Karpas-422 (cell line): ENCODE measurements around the gene LRRFIP2. TPM values are rescaled to one million over a fixed set of nuclear protein-coding genes. Genes with fewer than 3 reads are reported as not detected.

ENCODE experiments used
- DNase-seq: peaks from one replicate; pipeline ENCODE4 v3.0.0-alpha.2; 2015
- H2AFZ ChIP-seq: fragments of 200-600 bp; sonication (generic); 2 replicates; pipeline ENCODE4 v1.6.1; 2014; ENCODE audit warnings: antibody characterized with exemption, low read length, mixed read lengths
- H3K27ac ChIP-seq: fragments of 200-600 bp; sonication (generic); 2 replicates; pipeline ENCODE4 v1.5.1; 2014; ENCODE audit warnings: mild to moderate bottlenecking, low read length, moderate library complexity
- H3K27me3 ChIP-seq: fragments of 200-600 bp; sonication (generic); 2 replicates; pipeline ENCODE4 v1.6.1; 2014; ENCODE audit warnings: low read length, mixed read lengths
- H3K36me3 ChIP-seq: fragments of 200-600 bp; sonication (generic); 2 replicates; pipeline ENCODE4 v1.6.1; 2014; ENCODE audit warnings: low read length, mixed read lengths; ENCODE audit not compliant: insufficient read depth
- H3K4me1 ChIP-seq: fragments of 200-600 bp; sonication (generic); 2 replicates; pipeline ENCODE4 v1.6.1; 2014; ENCODE audit warnings: mild to moderate bottlenecking, low read length, mixed read lengths
- H3K4me2 ChIP-seq: fragments of 200-600 bp; sonication (generic); 2 replicates; pipeline ENCODE4 v1.6.1; 2014; ENCODE audit warnings: low read length, low read depth, mild to moderate bottlenecking; ENCODE audit not compliant: poor library complexity, severe bottlenecking
- H3K4me3 ChIP-seq: fragments of 200-600 bp; sonication (generic); 2 replicates; pipeline ENCODE4 v1.5.1; 2014; ENCODE audit warnings: mild to moderate bottlenecking, antibody characterized with exemption, low read length, mixed read lengths
- H3K79me2 ChIP-seq: fragments of 200-600 bp; sonication (generic); 2 replicates; pipeline ENCODE4 v1.6.1; 2014; ENCODE audit warnings: mild to moderate bottlenecking, low read length, mixed read lengths
- H3K9ac ChIP-seq: fragments of 200-600 bp; sonication (generic); 2 replicates; pipeline ENCODE4 v1.6.0; 2014; ENCODE audit warnings: low read length
- H3K9me2 ChIP-seq: fragments of 200-600 bp; sonication (generic), shearing (Covaris generic); replicated peaks from 2 replicates; pipeline ENCODE4 v1.6.0; 2014; ENCODE audit warnings: mild to moderate bottlenecking, low read length, moderate library complexity; ENCODE audit not compliant: insufficient read depth
- H3K9me3 ChIP-seq: fragments of 300-700, 200-600 bp; sonication (generic); 2 replicates; pipeline ENCODE4 v1.6.1; 2014; ENCODE audit warnings: low read length, mixed read lengths
- H4K20me1 ChIP-seq: fragments of 200-600 bp; sonication (generic); 2 replicates; pipeline ENCODE4 v1.6.1; 2014; ENCODE audit warnings: mild to moderate bottlenecking, antibody characterized with exemption, low read length, low read depth; ENCODE audit not compliant: insufficient read depth
- total RNA-seq: library from RNA; depleted of rRNA; stranded (reverse); fragments of >200 nt; shearing (Covaris generic); gene quantifications from 2 replicates; pipeline ENCODE4 v1.2.3, GENCODE V29; 2014; ENCODE audit warnings: low replicate concordance

Gene LRRFIP2
- total RNA-seq, 1 experiment from 2014 or later: 45.5 TPM

GRCh38 chr3:37183375-37183831, 9.0 kb upstream of the LRRFIP2 start:
- Histone ChIP-seq H3K9ac (no peak overlapping the region), H3K27ac (no peak overlapping the region), H3K36me3 (no peaks in the 10 kb centered on the region), H2AFZ (no peak overlapping the region), H3K9me2 (no peaks in the 10 kb centered on the region), H3K4me3 (no peak overlapping the region), H3K4me2 (no peak overlapping the region), H3K4me1 (no peaks in the 10 kb centered on the region), H4K20me1 (peaks cover 8% of the 10 kb centered on the region; the same call in 1 of the 2 replicates), H3K79me2 (peaks cover 6% of the 10 kb centered on the region), H3K9me3 (no peaks in the 10 kb centered on the region), H3K27me3 (no peaks in the 10 kb centered on the region)
- DNase-seq: no peak

- no peak for DNase-seq
- peaks cover 13% of the 10 kb centered on the region; the same call in 1 of the 2 replicates for H4K20me1 ChIP-seq
- no peaks in the 10 kb centered on the region for H3K9me3 ChIP-seq
- H3K9ac ChIP-seq: no peak overlapping the region
- H3K36me3 ChIP-seq: no peaks in the 10 kb centered on the region
- no peak overlapping the region for H2AFZ ChIP-seq
- H3K79me2 ChIP-seq: peaks cover 12% of the 10 kb centered on the region
- H3K4me1 ChIP-seq: no peaks in the 10 kb centered on the region; the same call in 1 of the 2 replicates
- no peaks in the 10 kb centered on the region for H3K27me3 ChIP-seq
- H3K4me2 ChIP-seq: no peak overlapping the region
- no peak overlapping the region for H3K4me3 ChIP-seq
- no peaks in the 10 kb centered on the region for H3K9me2 ChIP-seq
- H3K27ac ChIP-seq: no peak overlapping the region
Observed at GRCh38 chr3:37182816-37183215, 8.4 kb upstream of the LRRFIP2 start.

- H3K36me3 ChIP-seq: no peaks in the 10 kb centered on the region
- H3K4me2 ChIP-seq: no peak overlapping the region
- H3K9me2 ChIP-seq: no peaks in the 10 kb centered on the region
- no peak overlapping the region for H3K4me3 ChIP-seq
- no peak overlapping the region for H3K27ac ChIP-seq
- DNase-seq: no peak
- peaks cover 9% of the 10 kb centered on the region for H3K4me1 ChIP-seq
- H4K20me1 ChIP-seq: peaks cover 16% of the 10 kb centered on the region; the same call in 1 of the 2 replicates
- no peaks in the 10 kb centered on the region for H3K9me3 ChIP-seq
- no peaks in the 10 kb centered on the region for H3K27me3 ChIP-seq
- H3K9ac ChIP-seq: no peak overlapping the region
- peaks cover 22% of the 10 kb centered on the region for H3K79me2 ChIP-seq
- H2AFZ ChIP-seq: no peak overlapping the region
Observed at GRCh38 chr3:37181756-37182155, 7.4 kb upstream of the LRRFIP2 start.

GRCh38 chr3:37179144-37179967, 5.0 kb upstream of the LRRFIP2 start:
- Histone ChIP-seq H3K79me2 (peaks cover 40% of the 10 kb centered on the region), H3K4me1 (peaks cover 14% of the 10 kb centered on the region), H3K27me3 (no peaks in the 10 kb centered on the region), H3K4me2 (no peak overlapping the region), H3K9me2 (no peaks in the 10 kb centered on the region), H3K27ac (no peak overlapping the region), H4K20me1 (peaks cover 16% of the 10 kb centered on the region; the same call in 1 of the 2 replicates), H3K36me3 (no peaks in the 10 kb centered on the region), H3K4me3 (no peak overlapping the region), H3K9me3 (no peaks in the 10 kb centered on the region), H3K9ac (no peak overlapping the region), H2AFZ (no peak overlapping the region)
- DNase-seq: no peak

- Histone ChIP-seq H3K4me2 (peak overlapping the region; percentile 93), H3K27me3 (no peaks in the 10 kb centered on the region), H4K20me1 (0 out of 2 replicates have a peak, but pooled peaks cover 10% of the 10 kb centered on the region), H3K79me2 (peaks cover 89% of the 10 kb centered on the region), H3K9me3 (no peaks in the 10 kb centered on the region), H3K9ac (peak overlapping the region; percentile 82; the same call in 1 of the 2 replicates), H3K9me2 (no peaks in the 10 kb centered on the region), H3K27ac (peak overlapping the region; percentile 52), H3K36me3 (0 out of 2 replicates have a peak, but pooled peaks cover 3% of the 10 kb centered on the region), H3K4me1 (peaks cover 22% of the 10 kb centered on the region), H2AFZ (no peak overlapping the region), H3K4me3 (peak overlapping the region; percentile 89)
- no peak for DNase-seq
Observed at GRCh38 chr3:37173806-37174205, 576 bp downstream of the LRRFIP2 start.

GRCh38 chr3:37171144-37171543, 3.2 kb downstream of the LRRFIP2 start:
- no peak for DNase-seq
- no peaks in the 10 kb centered on the region for H3K27me3 ChIP-seq
- no peak overlapping the region for H3K27ac ChIP-seq
- no peaks in the 10 kb centered on the region for H3K9me3 ChIP-seq
- H3K9ac ChIP-seq: no peak overlapping the region
- H3K79me2 ChIP-seq: peaks cover 83% of the 10 kb centered on the region
- H3K4me1 ChIP-seq: peaks cover 13% of the 10 kb centered on the region
- 0 out of 2 replicates have a peak, but pooled peaks cover 3% of the 10 kb centered on the region for H3K36me3 ChIP-seq
- no peaks in the 10 kb centered on the region for H4K20me1 ChIP-seq
- no peak overlapping the region for H2AFZ ChIP-seq
- H3K9me2 ChIP-seq: no peaks in the 10 kb centered on the region
- H3K4me3 ChIP-seq: no peak overlapping the region
- H3K4me2 ChIP-seq: no peak overlapping the region

GRCh38 chr3:37170513-37170912, 3.9 kb downstream of the LRRFIP2 start:
- no peaks in the 10 kb centered on the region for H3K9me2 ChIP-seq
- H3K9me3 ChIP-seq: no peaks in the 10 kb centered on the region
- no peak for DNase-seq
- H3K4me3 ChIP-seq: no peak overlapping the region
- no peak overlapping the region for H3K27ac ChIP-seq
- H2AFZ ChIP-seq: no peak overlapping the region
- H4K20me1 ChIP-seq: no peaks in the 10 kb centered on the region
- H3K4me1 ChIP-seq: peaks cover 13% of the 10 kb centered on the region
- 0 out of 2 replicates have a peak, but pooled peaks cover 3% of the 10 kb centered on the region for H3K36me3 ChIP-seq
- H3K4me2 ChIP-seq: no peak overlapping the region
- peaks cover 83% of the 10 kb centered on the region for H3K79me2 ChIP-seq
- H3K9ac ChIP-seq: no peak overlapping the region
- no peaks in the 10 kb centered on the region for H3K27me3 ChIP-seq

- Histone ChIP-seq H3K27me3 (no peaks in the 10 kb centered on the region), H3K36me3 (0 out of 2 replicates have a peak, but pooled peaks cover 3% of the 10 kb centered on the region), H3K4me1 (peaks cover 13% of the 10 kb centered on the region), H3K9me2 (no peaks in the 10 kb centered on the region), H4K20me1 (no peaks in the 10 kb centered on the region), H3K9me3 (no peaks in the 10 kb centered on the region), H3K9ac (no peak overlapping the region), H3K4me3 (no peak overlapping the region), H3K27ac (no peak overlapping the region), H3K79me2 (peaks cover 79% of the 10 kb centered on the region), H2AFZ (no peak overlapping the region), H3K4me2 (no peak overlapping the region)
- DNase-seq: no peak
Observed at GRCh38 chr3:37170060-37170459, 4.3 kb downstream of the LRRFIP2 start.
